Activated CD8-positive, alpha-beta memory T cell treated with anti-CD3 and anti-CD28 coated beads, Interleukin-2, amount 50 U/mL, for 1 hour (primary cell): Measurements from ENCODE around the gene IRF3.

ENCODE experiments used
- DNase-seq: peaks from one replicate; pipeline ENCODE4 v3.0.0-alpha.2; 2020; ENCODE audit errors: extremely low read depth

The IRF3 gene, protein sequence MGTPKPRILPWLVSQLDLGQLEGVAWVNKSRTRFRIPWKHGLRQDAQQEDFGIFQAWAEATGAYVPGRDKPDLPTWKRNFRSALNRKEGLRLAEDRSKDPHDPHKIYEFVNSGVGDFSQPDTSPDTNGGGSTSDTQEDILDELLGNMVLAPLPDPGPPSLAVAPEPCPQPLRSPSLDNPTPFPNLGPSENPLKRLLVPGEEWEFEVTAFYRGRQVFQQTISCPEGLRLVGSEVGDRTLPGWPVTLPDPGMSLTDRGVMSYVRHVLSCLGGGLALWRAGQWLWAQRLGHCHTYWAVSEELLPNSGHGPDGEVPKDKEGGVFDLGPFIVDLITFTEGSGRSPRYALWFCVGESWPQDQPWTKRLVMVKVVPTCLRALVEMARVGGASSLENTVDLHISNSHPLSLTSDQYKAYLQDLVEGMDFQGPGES

DNA sequence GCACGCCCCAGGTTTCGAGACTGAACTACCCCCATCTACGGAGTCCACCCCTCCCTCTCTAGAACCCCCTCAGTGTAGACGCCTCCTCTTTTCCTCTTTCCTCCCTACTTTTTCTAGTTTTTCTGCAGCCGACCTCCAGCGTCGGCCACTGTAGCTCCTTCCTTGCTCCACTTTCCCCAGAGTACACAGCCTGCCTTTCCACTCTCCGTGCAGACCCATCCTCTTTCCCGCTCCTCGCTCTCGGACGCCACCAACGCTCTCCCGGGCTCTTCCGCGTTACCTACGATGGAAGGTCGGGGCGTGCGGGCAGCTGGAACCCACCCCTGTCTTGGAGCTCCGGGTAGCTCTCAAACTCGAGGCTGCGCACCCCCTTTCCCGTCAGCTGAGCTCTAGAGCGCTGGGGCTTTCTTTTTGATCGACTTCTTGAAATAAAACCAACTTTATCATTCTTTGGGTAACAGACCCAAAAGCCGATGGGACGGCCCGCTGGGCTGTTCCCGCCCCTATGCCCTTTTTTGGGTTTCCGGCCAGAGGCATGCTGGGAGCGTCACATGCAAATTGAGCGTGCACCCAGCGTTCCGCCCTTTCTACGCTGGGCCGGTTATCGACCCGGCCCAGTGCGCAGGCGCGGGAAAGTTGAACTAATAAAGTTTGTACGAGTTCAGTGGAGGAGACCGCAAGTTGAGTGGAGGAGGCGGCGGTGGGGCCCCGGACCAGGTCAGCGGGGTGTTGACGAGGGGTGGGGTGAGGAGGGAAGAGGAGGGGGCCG lies at the start of gene IRF3, which contains the start of gene BCL2L12:
TSS of gene IRF3 (minus strand) at position 507 of the 769 bp plus-strand sequence. CDS start 1,019 bp downstream, outside the sequence.
TSS of gene BCL2L12 (plus strand) at position 583 of the 769 bp plus-strand sequence. CDS start 760 bp downstream, outside the sequence.
- peak; percentile 97 for DNase-seq

DNA sequence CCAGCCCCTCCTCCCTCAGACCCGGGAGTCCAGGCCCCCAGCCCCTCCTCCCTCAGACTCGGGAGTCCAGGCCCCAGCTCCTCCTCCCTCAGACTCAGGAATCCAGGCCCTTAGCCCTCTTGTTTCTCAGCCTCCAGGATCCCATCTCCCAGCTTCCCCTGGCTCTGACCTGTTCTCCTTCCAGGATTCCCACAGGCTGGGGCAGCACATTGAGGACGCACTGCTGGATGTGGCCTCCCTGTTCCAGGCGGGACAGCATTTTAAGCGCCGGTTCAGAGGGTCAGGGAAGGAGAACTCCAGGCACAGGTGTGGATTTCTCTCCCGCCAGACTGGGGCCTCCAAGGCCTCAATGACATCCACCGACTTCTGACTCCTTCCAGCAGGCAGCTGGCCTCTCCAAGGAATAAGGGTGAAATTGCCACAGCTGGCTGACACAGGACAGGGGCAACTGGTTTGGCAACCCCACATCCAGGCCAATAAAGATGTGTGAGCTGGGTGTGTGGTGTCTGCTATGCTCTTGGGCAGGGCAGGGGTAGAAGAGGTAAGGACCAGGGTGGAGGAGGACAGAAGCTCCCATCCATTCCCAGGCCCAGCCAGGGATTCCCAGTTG lies 47.7 kb upstream of the IRF3 start:
- DNase-seq, result no peak

DNA sequence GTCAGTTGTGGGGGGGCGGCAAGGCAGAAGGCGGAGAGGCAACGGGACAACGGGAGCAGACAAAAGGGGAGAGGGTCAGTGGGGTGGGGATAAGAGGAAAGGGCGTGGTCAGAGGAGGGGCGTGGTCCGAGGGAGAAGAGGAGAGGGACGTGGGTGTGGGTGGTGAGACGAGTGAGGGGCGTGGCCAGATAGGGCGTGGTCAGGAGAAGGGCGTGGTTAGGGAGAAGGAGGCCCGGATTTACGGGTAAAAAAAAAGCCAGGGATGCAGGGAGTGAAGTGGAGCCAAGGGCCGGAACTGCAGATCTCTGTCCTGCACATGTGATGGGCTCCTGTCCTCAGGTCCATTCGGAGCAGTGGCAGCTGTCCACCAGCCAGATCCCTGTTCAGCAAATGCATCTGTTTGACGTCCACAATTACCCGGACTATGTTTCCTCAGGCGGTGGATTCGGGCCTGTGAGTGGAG lies 46.8 kb upstream of the IRF3 start:
- no peak for DNase-seq

DNA sequence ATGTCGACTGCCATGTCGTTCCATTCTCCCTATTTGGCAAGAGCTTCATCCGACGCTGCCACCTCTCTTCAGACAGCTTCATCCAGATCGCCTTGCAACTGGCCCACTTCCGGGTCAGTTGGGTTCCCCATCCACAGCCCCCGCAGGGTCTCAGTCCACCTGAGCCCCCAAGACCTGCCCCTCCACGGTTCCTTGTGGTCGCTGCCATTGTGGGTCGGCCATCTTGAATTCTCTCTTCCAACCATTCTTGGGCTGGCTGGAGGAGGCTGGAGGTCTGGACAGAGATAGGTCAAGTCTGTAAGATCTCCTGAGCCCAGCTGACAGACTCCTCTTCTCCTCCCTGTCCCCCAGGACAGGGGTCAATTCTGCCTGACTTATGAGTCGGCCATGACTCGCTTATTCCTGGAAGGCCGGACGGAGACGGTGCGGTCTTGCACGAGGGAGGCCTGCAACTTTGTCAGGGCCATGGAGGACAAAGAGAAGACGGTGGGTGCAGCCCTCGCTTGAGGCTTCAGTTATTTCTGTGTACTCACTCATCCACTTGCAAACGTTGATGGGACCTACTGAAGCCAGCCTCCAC lies 44.8 kb upstream of the IRF3 start:
- DNase-seq, result no peak

DNA sequence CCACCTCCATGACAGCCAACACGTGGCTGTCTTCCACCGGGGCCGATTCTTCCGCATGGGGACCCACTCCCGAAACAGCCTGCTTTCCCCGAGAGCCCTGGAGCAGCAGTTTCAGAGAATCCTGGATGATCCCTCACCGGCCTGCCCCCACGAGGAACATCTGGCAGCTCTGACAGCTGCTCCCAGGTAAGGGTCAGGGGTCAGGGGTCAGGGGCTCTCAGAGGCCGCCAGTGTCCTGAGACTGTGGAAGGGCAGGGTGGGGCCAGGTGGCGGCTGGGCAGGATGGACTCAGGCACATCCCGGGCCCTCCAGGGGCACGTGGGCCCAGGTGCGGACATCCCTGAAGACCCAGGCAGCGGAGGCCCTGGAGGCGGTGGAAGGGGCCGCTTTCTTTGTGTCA lies 40.3 kb upstream of the IRF3 start:
- no peak for DNase-seq

DNA sequence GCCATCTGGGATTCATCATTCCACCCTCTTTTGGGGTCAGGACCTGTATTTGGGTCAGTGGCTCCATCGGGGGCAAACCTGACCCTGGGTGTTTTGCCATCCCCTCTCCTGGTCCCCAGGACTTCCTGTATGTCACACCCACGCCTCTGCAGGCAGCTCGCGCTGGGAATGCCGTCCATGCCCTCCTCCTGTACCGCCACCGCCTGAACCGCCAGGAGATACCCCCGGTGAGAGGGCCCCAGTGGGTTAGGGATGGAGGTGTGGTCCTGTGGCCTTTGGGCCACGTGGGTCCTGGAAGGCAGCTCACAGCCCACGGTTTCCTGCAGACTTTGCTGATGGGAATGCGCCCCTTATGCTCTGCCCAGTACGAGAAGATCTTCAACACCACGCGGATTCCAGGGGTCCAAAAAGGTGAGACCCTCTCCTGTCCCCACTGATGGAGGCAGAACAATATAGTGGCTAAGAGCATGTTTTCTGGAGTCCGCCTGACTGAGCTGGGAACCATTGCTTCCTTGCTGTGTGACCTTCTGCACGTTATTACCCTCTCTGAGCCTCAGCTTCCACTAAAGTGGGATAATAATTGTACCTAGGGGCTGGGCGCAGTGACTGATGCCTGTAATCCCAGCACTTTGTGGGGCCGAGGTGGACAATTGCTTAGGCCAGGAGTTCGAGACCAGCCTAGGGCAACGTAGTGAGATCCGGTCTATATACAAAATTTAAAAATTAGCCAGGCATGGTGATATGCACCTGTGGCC lies 39.4 kb upstream of the IRF3 start:
- DNase-seq, result no peak

DNA sequence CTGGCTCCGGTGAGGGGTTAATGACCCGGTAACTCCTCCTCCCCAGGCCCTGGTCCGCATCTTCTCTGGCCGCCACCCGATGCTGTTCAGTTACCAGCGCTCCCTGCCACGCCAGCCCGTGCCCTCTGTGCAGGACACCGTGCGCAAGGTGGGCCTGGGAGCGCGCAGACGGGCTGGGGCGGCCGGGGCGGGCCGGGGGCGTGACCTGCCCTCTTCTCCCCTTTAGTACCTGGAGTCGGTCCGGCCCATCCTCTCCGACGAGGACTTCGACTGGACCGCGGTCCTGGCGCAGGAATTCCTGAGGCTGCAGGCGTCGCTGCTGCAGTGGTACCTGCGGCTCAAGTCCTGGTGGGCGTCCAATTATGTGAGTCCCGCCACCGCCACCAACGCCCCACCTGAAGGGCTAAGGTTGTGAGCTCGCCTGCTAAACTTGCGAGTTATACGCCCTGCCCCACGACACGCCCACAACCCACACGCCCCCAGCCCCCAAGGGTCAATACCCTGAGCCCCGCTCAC lies 35.7 kb upstream of the IRF3 start:
- DNase-seq, result no peak

DNA sequence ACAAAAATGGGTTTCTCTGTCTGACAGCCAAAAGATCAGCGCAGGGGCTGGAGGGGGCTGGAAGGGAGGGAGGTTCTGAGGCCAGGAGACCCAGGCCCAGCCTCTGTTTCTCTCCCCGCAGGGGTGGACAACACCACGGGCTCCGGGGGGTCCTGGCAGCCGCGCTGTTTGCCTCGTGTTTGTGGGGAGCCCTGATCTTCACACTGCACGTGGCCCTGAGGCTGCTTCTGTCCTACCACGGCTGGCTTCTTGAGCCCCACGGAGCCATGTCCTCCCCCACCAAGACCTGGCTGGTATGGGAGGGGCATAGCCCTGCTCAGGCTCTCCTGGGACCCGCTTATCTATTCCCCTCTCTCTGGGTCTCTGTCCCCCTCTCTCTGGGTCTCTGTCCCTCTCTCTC lies 34.9 kb upstream of the IRF3 start:
- DNase-seq, result no peak

DNA sequence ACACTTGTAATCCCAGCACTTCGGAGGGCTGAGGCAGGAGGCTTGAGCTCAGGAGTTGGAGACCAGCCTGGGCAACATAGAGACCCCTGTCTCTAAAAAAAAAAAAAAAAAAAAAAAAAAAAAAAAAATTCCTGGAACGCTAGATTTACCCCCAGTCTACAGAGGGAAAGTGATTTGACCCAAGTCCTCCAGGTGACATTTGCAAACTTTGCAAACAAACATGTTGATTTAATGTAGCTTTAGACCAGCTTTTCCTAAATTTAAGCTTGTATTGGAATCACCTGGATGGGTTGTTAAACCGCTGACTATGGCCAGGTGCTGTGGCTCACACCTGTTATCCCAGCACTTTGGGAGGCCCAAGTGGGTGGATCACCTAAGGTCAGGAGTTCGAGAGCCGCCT lies 33.7 kb upstream of the IRF3 start:
- DNase-seq, result no peak

DNA sequence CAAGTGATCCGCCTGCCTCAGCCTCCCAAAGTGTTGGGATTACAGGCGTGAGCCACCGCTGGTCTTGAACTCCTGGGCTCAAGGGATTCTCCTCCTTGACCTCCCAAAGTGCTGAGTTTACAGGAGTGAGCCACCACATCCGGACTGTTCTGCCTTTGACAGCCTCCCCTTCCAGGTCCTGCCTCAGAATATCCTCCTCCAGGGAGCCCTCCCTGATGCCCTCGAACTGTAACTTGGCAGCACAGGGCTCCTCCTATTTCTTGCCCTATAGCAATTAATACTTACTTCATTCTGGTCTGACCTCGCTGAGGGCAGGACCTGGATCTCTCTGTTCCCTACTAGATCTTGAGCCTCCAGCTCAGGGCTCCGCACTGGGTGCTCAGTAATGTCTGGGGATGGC lies 31.2 kb upstream of the IRF3 start:
- DNase-seq, result no peak

DNA sequence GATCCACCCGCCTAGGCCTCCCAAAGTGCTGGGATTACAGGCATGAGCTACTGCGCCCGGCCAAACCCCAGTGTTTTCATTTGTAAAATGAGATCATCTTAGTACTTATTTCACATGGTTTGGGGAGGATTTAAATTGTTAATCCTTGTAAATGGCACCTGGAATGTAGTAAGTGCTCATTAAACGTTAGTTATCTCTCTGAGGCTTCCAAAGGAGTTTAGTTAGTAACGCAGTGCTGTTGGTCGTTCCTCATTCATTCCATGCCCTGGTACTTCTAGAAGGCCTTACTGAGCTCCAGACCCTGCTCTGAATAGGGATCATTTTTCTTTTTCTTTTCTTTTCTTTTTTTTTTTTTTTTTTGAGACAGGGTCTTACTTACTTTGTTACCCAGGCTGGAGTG lies 30.5 kb upstream of the IRF3 start:
- no peak for DNase-seq

DNA sequence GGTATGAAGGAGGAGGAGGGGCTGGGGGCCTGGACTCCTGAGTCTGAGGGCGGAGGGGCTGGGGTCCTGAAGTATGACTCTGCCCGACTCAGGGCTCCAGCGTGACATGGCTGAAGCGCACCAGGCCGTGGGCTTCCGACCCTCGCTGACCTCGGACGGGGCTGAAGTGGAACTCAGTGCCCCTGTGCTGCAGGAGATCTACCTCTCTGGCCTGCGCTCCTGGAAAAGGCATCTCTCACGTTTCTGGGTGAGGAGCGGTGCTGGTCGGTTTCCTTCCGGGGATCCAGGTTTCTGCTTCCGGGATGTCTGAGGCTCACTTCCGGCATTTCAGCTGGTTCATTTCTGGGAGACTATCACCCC lies 26.5 kb upstream of the IRF3 start:
- no peak for DNase-seq

DNA sequence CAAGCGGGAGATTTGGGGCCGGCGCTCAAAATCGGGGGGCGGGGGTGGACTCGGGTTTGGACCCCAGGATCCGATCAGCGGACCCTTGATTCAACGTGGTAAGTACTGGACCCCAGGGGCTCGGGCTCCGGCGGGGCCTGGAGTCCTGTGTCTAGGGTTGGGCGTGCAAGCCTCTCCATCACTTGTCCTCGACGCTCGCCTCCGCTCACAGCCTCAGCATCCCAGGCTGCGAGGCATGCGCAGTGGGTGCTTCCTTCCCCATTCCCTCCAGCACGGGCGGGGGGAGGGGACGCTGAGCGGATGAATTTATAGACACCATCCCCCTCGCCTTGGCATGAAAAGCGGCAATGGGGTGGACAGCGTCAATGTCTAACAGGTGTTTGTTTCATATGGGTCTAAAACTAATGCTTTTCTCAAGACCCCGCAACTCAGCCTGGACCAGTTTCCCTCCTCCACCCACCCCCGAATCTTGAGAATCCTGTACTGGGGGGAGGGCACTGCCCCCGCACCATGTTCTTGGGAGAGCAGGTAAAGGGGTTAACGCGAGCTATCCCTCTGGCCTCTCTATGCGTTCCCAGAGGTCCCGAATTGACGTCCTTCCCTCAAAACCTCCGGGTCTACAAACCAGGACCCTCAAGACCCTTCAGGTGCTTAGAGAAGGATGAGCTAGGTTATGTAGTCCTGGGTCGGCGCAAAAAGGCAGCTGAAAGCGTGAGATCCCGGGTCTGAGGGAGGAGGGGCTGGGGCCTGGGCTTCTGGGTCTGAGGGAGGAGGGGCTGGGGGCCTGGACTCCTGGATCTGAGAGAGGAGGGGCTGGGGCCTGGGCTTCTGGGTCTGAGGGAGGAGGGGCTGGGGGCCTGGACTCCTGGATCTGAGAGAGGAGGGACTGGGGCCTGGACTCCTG lies 25.8 kb upstream of the IRF3 start:
- no peak for DNase-seq

DNA sequence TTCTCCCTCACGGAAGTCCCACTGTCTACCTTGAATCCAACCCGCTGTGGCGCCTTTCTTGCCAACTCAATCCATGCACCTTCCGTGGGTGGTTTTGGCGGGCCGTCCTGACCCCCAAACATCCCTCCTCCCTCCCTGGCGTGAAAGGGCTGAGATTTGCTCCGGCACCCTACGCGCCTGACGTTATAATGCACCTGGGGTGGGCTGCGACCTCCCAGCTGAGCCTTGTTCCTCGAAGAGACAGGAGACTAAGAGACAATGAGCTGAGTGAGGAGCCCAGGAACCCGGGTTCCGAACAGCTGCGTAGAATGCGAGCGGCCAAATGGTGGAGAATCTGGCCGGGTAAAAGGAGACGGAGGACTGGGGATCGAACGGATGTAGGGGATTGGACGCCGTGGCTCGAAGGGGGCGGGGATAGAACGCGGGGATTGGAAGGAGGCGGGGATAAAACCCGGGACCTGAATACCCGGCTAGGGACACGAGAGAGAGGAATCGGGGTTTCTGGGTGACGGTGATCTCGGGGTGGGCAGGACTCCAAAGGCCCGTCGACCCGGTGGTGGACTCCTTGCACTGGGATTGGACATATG lies 25.1 kb upstream of the IRF3 start, which contains the start of gene CPT1C:
TSS of gene CPT1C (plus strand) at position 461 of the 587 bp plus-strand sequence. CDS start 1,137 bp downstream, outside the sequence.
- DNase-seq, result no peak

DNA sequence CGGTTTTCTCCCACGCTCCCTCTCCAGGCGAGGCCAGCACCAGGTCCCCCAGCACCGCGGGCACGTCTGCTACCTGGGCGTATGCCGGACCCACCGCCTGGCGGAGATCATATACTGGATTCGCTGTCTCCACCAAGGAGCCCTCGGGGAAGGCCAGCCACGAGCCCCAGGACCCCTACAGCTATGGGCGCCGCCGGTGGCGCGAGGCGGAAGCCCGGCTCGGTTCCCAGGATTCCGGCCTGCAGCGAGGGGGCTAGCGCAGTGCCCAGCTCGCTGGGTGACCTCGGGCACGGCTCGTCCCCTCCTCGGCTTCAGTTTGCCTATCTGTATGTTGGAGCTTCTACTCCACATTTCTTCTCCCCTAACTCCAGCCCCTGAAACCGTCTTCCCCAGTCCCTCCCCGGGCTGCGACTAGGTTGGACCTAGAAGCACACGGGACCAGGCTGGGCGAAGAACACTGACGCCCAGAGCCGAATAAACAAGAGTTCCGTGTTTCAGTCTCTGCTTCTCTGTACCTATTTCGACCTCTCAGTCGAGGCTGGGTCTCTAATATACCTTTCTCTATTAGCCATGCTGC lies 24.5 kb upstream of the IRF3 start:
- DNase-seq, result no peak

DNA sequence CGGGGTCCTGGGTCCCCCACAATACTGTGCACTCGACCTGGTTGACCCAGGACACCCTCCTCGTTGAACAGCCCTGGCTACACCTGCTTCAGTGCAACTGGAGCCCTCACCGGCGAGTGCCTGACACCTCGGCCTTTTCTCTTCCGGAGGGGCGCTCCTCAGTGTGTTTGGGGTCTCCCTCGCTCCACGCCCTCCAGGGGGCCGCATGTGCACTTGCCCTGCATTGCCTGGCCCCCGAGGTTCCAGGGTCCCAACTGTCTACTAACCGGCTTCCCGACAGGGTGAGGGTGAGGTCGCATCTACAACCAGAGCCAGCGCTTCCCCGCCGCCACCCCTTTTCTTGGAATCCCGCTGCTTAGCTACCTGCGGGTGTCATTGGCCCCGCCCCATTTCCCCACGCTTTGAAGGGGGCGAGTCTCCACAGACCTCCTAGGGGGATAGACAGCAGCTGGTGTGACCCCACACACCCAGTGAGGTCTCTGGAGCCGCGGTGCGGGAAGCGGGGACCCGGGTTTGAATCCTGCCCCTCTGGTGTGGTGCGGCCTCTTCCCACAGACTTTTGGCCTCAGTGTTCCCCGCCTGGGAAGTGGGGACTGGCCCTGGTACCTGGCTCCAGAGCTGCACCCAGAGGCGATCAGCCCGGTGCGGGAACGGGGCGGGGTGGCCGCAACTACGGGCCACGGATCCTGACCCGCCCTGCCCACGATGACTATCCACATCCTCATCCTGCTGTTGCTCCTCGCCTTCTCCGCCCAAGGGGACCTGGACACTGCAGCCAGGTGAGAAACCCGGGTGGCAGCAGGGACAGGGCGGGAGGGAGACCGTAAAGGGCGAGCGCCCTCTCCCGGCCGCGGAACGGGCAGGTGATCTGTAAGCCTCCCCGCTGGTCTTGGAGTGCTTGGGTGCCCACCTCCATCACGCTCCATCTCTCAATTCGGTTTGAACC lies 23.7 kb upstream of the IRF3 start, which contains the start of gene ADM5:
TSS of gene ADM5 (plus strand) at position 462 of the 946 bp plus-strand sequence. CDS start at position 706, 244 bp downstream.
- DNase-seq, result no peak

DNA sequence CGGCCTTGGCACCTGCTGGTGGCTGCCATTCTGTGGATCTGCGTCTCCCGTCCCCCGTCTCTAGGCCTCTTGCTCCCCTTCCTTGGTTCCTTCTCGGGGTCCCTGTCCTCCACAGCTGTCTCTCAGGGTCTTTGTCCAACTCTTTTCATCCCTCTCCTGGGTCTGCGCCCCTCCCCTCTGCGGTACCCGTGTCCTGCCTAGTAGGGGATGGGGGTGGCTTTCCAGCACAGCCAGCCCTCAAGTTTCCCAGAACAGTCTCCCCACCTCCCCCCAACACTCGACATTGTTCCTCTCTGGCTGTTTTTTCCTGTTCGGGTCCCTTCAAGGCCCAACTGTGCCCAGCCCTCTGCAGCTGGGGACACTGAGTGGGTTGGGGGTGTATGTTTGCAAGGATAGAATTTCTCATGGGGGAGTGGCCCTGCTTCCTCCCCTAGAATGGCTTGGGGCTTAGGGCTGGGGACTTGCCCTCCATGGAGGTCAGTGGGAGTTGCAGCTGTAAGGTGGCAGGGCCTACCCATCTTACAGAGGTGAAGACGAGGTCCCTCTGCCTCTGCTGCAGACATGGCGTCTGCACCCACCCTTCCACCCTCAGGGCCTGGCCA lies 23.0 kb upstream of the IRF3 start:
- DNase-seq, result no peak
